HL-60 (cell line): ENCODE results near the gene MFAP3.

Source experiments
- DNase-seq, 2 experiments: peaks; one replicate each; pipeline ENCODE4 v3.0.0-alpha.2; 2010 to 2020; ENCODE audit warnings: low read depth in 1 of 2, low spot score in 1 of 2
- H3K27ac ChIP-seq: fragments of 250-450 bp; sonication (Bioruptor Pico); replicated peaks from 2 replicates; pipeline ENCODE4 v1.5.1; 2020; ENCODE audit warnings: mild to moderate bottlenecking, moderate library complexity
- H3K27me3 ChIP-seq: fragments of 250-450 bp; sonication (Bioruptor Pico); 2 replicates; pipeline ENCODE4 v1.5.1; 2021; ENCODE audit warnings: mild to moderate bottlenecking, moderate library complexity; ENCODE audit not compliant: insufficient read depth, poor library complexity, severe bottlenecking
- H3K4me3 ChIP-seq: replicated peaks from 2 replicates; pipeline ENCODE4 v1.5.1; 2011; ENCODE audit warnings: mild to moderate bottlenecking, control low read depth, low read length; ENCODE audit not compliant: insufficient read depth
- GABPA ChIP-seq: IDR thresholded peaks from 2 replicates; pipeline ENCODE4 v1.6.1; 2012; ENCODE audit warnings: low read depth
- POLR2AphosphoS5 ChIP-seq: IDR thresholded peaks from 2 replicates; pipeline ENCODE4 v1.6.1; 2012; ENCODE audit warnings: low read depth
- REST ChIP-seq: IDR thresholded peaks from 2 replicates; pipeline ENCODE4 v1.6.1; 2012; ENCODE audit warnings: low read depth; ENCODE audit not compliant: insufficient replicate concordance
- SPI1 ChIP-seq: IDR thresholded peaks from 2 replicates; pipeline ENCODE4 v1.6.1; 2012; ENCODE audit warnings: low read depth, mild to moderate bottlenecking, borderline replicate concordance
- TF ChIP-seq, protein P1 (sequence below): IDR thresholded peaks from one replicate; pipeline ENCODE4 v1.5.1; 2011; ENCODE audit warnings: low read length, control low read depth, inconsistent platforms; ENCODE audit not compliant: insufficient read depth

MFAP3 gene

DNA sequence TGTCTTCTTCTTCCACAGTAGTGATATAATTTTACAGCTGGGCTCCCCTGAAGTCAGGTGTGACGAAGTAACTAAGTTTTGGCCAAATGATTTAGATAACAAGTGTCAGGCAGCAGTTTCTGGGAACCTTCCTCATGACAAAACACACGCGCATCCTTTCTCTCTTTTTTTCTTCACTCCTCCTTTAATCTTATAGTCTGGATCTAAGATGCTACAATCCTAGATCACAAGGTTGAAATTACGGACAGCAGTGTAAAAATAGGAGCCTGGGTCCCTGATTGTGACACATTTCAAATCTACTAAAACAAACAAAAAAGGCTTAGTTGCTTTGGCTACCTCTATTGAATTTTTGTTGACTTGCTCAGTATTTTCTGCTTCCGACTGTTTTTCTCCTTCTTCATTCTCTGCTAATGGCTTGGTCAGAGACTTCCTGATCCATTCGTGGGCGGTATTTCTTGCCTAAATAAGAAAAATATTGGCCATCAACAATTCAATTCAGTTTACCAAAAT, 36.2 kb upstream of the MFAP3 start:
- Histone ChIP-seq H3K27me3 (no peaks in the 10 kb centered on the region), H3K27ac (no peak overlapping the region), H3K4me3 (no peak overlapping the region)
- TF ChIP-seq REST (no peak), GABPA (no peak), POLR2AphosphoS5 (no peak), SPI1 (no peak)
- TF ChIP-seq, protein P1, sequence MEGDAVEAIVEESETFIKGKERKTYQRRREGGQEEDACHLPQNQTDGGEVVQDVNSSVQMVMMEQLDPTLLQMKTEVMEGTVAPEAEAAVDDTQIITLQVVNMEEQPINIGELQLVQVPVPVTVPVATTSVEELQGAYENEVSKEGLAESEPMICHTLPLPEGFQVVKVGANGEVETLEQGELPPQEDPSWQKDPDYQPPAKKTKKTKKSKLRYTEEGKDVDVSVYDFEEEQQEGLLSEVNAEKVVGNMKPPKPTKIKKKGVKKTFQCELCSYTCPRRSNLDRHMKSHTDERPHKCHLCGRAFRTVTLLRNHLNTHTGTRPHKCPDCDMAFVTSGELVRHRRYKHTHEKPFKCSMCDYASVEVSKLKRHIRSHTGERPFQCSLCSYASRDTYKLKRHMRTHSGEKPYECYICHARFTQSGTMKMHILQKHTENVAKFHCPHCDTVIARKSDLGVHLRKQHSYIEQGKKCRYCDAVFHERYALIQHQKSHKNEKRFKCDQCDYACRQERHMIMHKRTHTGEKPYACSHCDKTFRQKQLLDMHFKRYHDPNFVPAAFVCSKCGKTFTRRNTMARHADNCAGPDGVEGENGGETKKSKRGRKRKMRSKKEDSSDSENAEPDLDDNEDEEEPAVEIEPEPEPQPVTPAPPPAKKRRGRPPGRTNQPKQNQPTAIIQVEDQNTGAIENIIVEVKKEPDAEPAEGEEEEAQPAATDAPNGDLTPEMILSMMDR = no peak
- no peak for DNase-seq

DNA sequence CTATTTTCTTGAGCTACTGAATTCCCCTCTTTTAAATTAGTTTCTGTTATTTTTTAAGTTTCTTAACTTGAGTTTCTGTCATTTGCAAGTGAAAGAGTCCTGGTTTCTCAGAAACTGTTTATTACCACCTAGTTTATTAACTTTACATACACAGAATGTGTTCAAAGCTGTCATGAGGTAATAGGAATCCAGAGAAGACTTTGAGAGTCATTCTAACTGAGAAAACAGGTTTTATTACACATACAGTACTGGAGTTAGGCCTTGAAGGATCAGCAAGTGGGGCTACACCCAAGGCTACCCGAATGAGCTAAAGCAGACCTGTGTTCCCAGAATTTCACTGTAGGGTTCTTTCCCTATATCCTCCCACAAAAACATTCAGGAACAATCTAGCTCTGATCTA, 33.1 kb upstream of the MFAP3 start:
- Histone ChIP-seq H3K27ac (no peak overlapping the region), H3K27me3 (no peaks in the 10 kb centered on the region), H3K4me3 (no peak overlapping the region)
- TF ChIP-seq REST (no peak), POLR2AphosphoS5 (no peak), GABPA (no peak), SPI1 (no peak)
- TF ChIP-seq, protein P1 = no peak
- no peak for DNase-seq

DNA sequence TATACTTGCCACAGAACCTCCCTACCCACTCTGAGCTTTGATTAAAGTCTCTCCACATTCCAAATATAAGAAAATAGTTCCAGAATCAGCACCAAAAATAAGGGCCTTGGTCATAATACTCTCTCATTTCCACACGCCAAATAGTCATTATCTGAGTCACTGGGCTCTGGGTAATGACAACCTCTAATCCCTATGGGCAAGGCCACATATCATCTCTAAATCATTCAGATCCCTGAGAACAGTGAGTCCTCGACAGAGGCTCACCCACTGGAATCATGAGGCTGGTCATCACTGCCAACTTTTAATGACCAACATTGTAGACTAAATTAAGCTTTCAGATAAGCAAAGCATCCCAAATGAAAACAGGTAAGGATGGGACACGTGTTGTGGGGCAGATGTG, 28.1 kb upstream of the MFAP3 start:
- no peak for DNase-seq
- H3K27ac ChIP-seq = no peak overlapping the region
- no peaks in the 10 kb centered on the region for H3K27me3 ChIP-seq
- no peak for TF ChIP-seq POLR2AphosphoS5
- no peak for TF ChIP-seq REST
- no peak overlapping the region for H3K4me3 ChIP-seq
